ENCODE measurements around the gene SDCBP2. TPM values are rescaled to one million over a fixed set of nuclear protein-coding genes. Genes with fewer than 3 reads are reported as not detected.

Gene SDCBP2
- total RNA-seq, 4 donors from 2014 or later = 132 to 427 (median 300) TPM

DNA sequence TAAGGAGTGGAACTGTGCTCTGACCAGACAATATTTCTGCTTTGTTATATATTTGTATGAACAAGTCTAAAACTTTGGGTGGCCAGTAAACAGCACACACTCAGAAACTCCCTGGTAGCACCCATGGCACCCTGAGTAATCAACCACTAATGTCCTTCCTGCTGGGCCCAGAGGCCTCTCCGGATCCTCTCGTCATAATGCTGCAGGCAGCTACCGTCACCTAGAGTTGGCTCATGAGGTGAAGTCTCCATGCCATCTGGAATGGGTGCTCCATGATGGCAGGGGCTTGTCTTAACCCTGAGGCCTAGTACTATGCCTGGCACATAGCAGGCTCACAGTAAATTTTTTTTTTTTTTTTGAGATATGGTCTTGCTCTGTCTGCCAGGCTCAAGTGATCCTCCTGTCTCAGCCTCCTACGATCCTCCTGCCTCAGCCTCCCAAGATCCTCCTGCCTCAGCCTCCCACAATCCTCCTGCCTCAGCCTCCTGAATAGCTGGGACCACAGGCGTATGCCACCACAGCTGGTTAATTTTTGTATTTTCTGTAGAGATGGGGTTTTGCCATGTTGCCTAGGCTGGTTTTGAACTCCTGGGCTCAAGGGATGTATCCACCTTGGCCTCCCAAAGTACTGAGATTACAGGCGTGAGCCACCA, 3.0 kb upstream of the SDCBP2 start:
- TF ChIP-seq POLR2AphosphoS5 (IDR thresholded peaks at IDR 0.05) (no peak), POLR2A (IDR thresholded peaks at IDR 0.05) (no peak), EP300 (IDR thresholded peaks at IDR 0.05; ENCODE audit: low read depth) (no peak)
- TF ChIP-seq, protein P1, sequence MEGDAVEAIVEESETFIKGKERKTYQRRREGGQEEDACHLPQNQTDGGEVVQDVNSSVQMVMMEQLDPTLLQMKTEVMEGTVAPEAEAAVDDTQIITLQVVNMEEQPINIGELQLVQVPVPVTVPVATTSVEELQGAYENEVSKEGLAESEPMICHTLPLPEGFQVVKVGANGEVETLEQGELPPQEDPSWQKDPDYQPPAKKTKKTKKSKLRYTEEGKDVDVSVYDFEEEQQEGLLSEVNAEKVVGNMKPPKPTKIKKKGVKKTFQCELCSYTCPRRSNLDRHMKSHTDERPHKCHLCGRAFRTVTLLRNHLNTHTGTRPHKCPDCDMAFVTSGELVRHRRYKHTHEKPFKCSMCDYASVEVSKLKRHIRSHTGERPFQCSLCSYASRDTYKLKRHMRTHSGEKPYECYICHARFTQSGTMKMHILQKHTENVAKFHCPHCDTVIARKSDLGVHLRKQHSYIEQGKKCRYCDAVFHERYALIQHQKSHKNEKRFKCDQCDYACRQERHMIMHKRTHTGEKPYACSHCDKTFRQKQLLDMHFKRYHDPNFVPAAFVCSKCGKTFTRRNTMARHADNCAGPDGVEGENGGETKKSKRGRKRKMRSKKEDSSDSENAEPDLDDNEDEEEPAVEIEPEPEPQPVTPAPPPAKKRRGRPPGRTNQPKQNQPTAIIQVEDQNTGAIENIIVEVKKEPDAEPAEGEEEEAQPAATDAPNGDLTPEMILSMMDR (IDR thresholded peaks at IDR 0.05) = no peak
- Histone ChIP-seq H3K27ac (no peak overlapping the region), H3K27me3 (no peaks in the 10 kb centered on the region), H3K4me1 (peaks cover 34 to 47% (median 39%) of the 10 kb centered on the region in 4 donors), H3K4me3 (no peak overlapping the region), H3K9me3 (no peaks in the 10 kb centered on the region), H3K36me3 (no peaks in the 10 kb centered on the region)
- intact Hi-C loops (cut with DNase I; ENCODE audit: low total_unique reads) = no loop called here
- no peak for DNase-seq
- WGBS, 2 donors (ENCODE audit: low coverage in 1 of 2) = 87 to 89% methylated on average over 3 to 6 of the region's 6 CpGs
- in situ Hi-C loops (cut with MboI; ENCODE audit: low pct_ligation_motif_present in 1 of 4, low pct_unique_long_range_greater_than_20kb in 1 of 4, low sequenced_read_pairs in 3 of 4) = loop anchor here in 1 of 4 donors (10.0 kb wide), 1 partner anchor 53 kb away; no protein-coding TSS in a partner anchor

DNA sequence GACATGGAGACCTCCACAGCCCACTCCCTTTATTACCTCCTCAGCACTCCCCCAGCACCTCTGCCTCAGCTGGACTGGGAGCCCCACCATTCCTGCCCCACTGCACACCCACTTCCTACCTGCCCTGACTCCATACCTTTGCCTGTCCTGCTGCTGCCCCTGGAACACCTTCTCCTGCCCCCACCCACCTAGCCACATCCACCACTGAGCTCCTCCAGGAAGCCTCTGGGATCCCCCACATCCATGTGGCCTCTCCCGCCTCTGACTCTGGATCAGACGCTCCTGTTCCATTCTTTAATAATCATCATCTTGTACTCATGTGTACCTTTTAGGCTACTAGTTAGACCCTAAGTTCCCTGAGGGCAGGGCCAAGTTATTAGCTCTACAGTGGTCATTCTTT, 2.2 kb upstream of the SDCBP2 start:
- Histone ChIP-seq H3K27ac (peak overlapping the region; percentile 93 to 99 (median 98)), H3K9me3 (no peaks in the 10 kb centered on the region), H3K36me3 (no peaks in the 10 kb centered on the region), H3K4me1 (peaks cover 34 to 50% (median 44%) of the 10 kb centered on the region in 4 donors), H3K27me3 (no peaks in the 10 kb centered on the region), H3K4me3 (no peak overlapping the region)
- intact Hi-C loops (cut with DNase I; ENCODE audit: low total_unique reads) = no loop called here
- TF ChIP-seq EP300 (IDR thresholded peaks at IDR 0.05; ENCODE audit: low read depth) (no peak), POLR2A (IDR thresholded peaks at IDR 0.05) (no peak), POLR2AphosphoS5 (IDR thresholded peaks at IDR 0.05) (no peak)
- DNase-seq = no peak
- in situ Hi-C loops (cut with MboI; ENCODE audit: low pct_ligation_motif_present in 1 of 4, low pct_unique_long_range_greater_than_20kb in 1 of 4, low sequenced_read_pairs in 3 of 4) = loop anchor here in 1 of 4 donors (10.0 kb wide), 1 partner anchor 54 kb away; no protein-coding TSS in a partner anchor
- 80 to 98% methylated on average over 1 to 2 of the region's 2 CpGs for WGBS, 2 donors (ENCODE audit: low coverage in 1 of 2)

DNA sequence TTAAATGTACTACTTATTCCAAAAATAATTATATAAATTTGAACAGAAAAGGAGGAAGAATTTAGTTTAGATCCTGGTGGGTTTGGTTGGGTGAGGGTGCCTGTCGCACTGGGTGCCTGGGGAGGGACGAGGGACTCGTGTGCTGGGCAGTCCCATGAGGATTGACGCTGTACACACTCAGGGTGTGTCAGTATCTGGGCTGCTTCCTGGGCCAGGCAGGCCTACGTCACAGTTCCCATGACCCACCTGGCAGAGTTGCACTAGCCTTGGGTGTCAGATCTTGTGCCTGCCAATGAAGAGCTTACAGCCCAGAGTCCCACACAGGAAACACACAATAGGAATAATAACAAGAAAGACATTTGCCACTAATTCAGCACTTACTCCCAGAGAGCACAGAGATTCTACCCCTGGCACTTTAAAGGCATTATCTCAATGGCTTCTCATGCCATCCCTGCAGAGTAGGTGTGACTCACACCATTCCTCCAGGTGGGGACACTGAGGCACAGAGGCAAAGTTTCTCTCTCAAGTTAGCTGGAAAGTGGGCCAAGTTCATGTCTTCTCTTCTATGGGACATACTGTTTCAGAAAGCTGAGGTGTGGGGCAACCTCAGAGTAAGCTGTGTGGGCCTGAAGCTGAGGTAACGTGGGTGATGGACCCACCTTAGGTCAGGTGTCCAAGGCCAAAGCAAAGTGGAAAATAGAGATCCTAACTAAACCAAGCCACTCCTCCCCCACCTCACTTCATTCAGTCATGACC, 1.3 kb upstream of the SDCBP2 start:
- Histone ChIP-seq H3K4me1 (peaks cover 36 to 53% (median 48%) of the 10 kb centered on the region in 4 donors), H3K9me3 (no peaks in the 10 kb centered on the region), H3K27ac (peak overlapping the region; percentile 93 to 99 (median 98)), H3K27me3 (no peaks in the 10 kb centered on the region), H3K4me3 (no peak overlapping the region), H3K36me3 (no peaks in the 10 kb centered on the region)
- intact Hi-C loops (cut with DNase I; ENCODE audit: low total_unique reads) = no loop called here
- in situ Hi-C loops (cut with MboI; ENCODE audit: low pct_ligation_motif_present in 1 of 4, low pct_unique_long_range_greater_than_20kb in 1 of 4, low sequenced_read_pairs in 3 of 4) = loop anchor here in 1 of 4 donors (10.0 kb wide), 1 partner anchor 55 kb away; no protein-coding TSS in a partner anchor
- peak; percentile 87 for DNase-seq
- TF ChIP-seq, protein P1 (IDR thresholded peaks at IDR 0.05) = peak in 1 of 5 experiments; percentile 9
- TF ChIP-seq POLR2AphosphoS5 (IDR thresholded peaks at IDR 0.05) (peak; percentile 61 to 94 (median 76)), POLR2A (IDR thresholded peaks at IDR 0.05) (peak; percentile 74), EP300 (IDR thresholded peaks at IDR 0.05; ENCODE audit: low read depth) (peak; percentile 23)
- WGBS, 2 donors (ENCODE audit: low coverage in 1 of 2) = 59 to 63% methylated on average over 4 to 6 of the region's 6 CpGs

DNA sequence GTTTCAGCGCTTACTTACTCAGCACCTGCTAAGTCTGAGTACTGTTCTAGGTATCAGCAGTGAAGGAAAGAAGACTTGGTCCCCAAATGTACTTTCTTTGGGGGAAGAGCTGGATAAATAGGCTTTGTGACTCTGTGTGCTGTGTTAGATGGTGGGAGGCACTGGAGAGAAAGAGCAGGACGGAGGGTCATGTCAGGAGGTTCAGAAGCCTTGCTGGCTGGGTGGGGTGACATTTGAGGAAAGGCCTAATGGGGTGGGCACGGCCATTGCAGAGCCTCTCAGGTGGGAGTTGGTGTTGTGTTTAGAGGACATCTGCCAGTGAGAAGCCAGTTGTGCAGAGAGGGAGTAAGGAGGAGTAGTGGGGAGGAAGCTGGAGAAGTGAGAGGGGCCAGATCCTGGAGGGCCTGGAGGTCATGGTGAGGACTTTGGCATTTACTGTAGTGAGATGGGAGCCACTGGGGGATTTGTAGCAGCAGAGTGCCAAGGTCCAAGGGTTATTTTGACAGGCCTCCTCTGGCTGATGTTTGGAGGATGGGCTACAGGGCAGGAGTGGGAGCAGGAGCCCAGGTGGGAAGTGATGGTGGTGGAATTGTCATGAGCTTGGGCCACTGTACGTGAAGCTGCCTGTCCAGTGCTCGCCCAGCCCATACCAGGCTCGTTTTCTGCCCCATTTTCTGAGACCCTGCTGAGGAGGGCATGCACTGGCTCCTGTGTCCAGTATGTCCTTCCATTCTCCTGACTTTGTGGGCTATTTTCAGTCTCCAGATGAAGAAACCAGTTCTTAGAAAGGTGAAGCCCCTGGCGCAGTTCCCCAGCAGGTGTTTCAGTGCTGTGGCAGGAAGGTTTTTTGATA, 886 bp downstream of the SDCBP2 start:
- no peaks in the 10 kb centered on the region for H3K36me3 ChIP-seq
- peak; percentile 46 for DNase-seq
- WGBS, 2 donors (ENCODE audit: low coverage in 1 of 2) = 83 to 85% methylated on average over 2 to 7 of the region's 7 CpGs
- no peaks in the 10 kb centered on the region for H3K27me3 ChIP-seq
- in situ Hi-C loops (cut with MboI; ENCODE audit: low pct_ligation_motif_present in 1 of 4, low pct_unique_long_range_greater_than_20kb in 1 of 4, low sequenced_read_pairs in 3 of 4) (no loop called here), intact Hi-C loops (cut with DNase I; ENCODE audit: low total_unique reads) (no loop called here)
- TF ChIP-seq, protein P1 (IDR thresholded peaks at IDR 0.05) = peak in 2 of 5 experiments; percentile 10 to 45
- TF ChIP-seq POLR2AphosphoS5 (IDR thresholded peaks at IDR 0.05) (peak in 2 of 3 donors; percentile 56 to 62), POLR2A (IDR thresholded peaks at IDR 0.05) (peak; percentile 41), EP300 (IDR thresholded peaks at IDR 0.05; ENCODE audit: low read depth) (no peak)
- peak overlapping the region in 3 of 4 donors; percentile 29 to 79 (median 30) for H3K4me3 ChIP-seq
- H3K4me1 ChIP-seq = peaks cover 39 to 63% (median 53%) of the 10 kb centered on the region in 4 donors
- no peaks in the 10 kb centered on the region for H3K9me3 ChIP-seq
- peak overlapping the region; percentile 93 to 99 (median 98) for H3K27ac ChIP-seq
